ENCODE data around the gene PACSIN3.

DNA sequence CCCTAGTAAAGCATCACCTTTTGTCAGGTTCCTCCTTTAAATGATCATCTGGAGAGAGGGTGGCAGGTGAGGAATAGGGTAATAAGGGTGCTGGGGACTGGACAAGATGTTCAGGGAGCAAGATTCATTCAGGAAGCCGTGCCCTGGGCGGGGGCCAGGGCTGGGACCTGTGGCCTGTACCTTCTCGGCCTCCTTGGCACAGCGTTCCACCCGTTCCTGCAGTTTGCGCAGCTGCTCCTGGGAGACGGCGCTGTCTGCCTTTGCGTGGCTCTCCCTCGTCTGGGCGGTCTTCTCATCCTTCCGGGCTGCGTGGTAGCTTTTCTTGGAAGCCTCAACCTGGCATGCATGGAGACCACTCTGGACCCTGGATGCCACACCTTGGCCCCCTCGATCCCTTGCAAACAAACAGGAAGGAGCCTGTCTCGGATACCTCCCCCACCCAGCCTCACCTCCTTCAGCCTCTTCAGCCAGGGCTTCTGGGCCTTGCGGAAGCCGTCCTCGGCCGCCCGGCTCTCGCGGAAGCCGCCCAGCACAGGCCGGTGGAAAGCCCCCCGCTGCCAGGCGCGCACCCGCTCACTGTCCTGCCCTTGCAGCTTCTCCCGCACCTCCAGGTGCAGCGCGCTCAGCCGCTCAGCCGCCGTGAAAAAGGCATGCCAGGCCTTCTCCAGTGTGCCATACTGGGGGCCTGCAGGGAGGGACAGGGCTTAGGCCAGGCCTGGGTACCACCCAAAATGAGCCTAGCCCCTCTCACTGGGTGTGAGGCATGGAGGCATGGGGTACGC lies 6.0 kb downstream of the PACSIN3 start:
- no peak for TF ChIP-seq POLR2A (IDR thresholded peaks at IDR 0.05)
- TF ChIP-seq, protein P1, sequence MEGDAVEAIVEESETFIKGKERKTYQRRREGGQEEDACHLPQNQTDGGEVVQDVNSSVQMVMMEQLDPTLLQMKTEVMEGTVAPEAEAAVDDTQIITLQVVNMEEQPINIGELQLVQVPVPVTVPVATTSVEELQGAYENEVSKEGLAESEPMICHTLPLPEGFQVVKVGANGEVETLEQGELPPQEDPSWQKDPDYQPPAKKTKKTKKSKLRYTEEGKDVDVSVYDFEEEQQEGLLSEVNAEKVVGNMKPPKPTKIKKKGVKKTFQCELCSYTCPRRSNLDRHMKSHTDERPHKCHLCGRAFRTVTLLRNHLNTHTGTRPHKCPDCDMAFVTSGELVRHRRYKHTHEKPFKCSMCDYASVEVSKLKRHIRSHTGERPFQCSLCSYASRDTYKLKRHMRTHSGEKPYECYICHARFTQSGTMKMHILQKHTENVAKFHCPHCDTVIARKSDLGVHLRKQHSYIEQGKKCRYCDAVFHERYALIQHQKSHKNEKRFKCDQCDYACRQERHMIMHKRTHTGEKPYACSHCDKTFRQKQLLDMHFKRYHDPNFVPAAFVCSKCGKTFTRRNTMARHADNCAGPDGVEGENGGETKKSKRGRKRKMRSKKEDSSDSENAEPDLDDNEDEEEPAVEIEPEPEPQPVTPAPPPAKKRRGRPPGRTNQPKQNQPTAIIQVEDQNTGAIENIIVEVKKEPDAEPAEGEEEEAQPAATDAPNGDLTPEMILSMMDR (IDR thresholded peaks at IDR 0.05) = no peak

Data from sigmoid colon (tissue), 3 donors.